ENCODE results near the gene PRICKLE2.

GRCh38 chr3:64067506-64068346, 157.5 kb downstream of the PRICKLE2 start:
- TF ChIP-seq, protein P1, sequence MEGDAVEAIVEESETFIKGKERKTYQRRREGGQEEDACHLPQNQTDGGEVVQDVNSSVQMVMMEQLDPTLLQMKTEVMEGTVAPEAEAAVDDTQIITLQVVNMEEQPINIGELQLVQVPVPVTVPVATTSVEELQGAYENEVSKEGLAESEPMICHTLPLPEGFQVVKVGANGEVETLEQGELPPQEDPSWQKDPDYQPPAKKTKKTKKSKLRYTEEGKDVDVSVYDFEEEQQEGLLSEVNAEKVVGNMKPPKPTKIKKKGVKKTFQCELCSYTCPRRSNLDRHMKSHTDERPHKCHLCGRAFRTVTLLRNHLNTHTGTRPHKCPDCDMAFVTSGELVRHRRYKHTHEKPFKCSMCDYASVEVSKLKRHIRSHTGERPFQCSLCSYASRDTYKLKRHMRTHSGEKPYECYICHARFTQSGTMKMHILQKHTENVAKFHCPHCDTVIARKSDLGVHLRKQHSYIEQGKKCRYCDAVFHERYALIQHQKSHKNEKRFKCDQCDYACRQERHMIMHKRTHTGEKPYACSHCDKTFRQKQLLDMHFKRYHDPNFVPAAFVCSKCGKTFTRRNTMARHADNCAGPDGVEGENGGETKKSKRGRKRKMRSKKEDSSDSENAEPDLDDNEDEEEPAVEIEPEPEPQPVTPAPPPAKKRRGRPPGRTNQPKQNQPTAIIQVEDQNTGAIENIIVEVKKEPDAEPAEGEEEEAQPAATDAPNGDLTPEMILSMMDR (IDR thresholded peaks at IDR 0.05; ENCODE audit: low read length): no peak
- TF ChIP-seq EZH2 (IDR thresholded peaks at IDR 0.05; ENCODE audit: borderline replicate concordance, low read length): no peak
